ENCODE data around the gene HOXC9.
A peak's percentile ranks its signal among the peaks of the same experiment; 100 is the strongest.

HOXC9 gene

DNA sequence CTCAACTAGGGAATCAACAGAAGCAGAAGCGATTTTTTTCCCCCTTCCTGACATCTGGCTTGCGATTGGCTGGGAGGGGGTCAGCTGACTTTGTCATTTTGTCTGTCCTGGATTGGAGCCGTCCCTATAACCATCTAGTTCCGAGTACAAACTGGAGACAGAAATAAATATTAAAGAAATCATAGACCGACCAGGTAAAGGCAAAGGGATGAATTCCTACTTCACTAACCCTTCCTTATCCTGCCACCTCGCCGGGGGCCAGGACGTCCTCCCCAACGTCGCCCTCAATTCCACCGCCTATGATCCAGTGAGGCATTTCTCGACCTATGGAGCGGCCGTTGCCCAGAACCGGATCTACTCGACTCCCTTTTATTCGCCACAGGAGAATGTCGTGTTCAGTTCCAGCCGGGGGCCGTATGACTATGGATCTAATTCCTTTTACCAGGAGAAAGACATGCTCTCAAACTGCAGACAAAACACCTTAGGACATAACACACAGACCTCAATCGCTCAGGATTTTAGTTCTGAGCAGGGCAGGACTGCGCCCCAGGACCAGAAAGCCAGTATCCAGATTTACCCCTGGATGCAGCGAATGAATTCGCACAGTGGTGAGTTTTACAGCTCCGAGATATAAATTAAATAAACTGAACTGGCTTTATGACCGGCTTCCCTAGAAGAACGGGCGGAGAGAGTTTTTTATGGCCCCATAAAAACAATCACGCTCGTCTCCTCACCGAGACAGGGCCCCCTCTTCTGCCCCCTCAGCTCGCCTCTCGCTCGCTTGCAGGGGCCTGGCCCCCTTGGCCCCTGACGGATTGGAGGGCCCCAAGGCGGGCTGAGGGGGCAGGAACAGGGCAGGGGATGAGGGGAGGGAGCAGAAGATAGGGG lies 28.6 kb downstream of the HOXC9 start, which contains the start of gene HOXC6:
Gene HOXC6 (plus strand): TSS at position 127 of the 888 bp plus-strand sequence. CDS start 82 bp downstream, at position 209.
- no peak for DNase-seq (ENCODE audit: low read depth in 2 of 2)

GRCh38 chr12:54029529-54030441 lies 29.8 kb downstream of the HOXC9 start:
- DNase-seq (ENCODE audit: low read depth in 2 of 2) = no peak

GRCh38 chr12:54030442-54030801 lies 30.5 kb downstream of the HOXC9 start:
- no peak for DNase-seq (ENCODE audit: low read depth in 2 of 2)

- DNase-seq (ENCODE audit: low read depth in 2 of 2) = no peak
Measured at GRCh38 chr12:54030889-54031471, 31.0 kb downstream of the HOXC9 start.

- no peak for DNase-seq (ENCODE audit: low read depth in 2 of 2)
Measured at GRCh38 chr12:54031480-54031879, 31.5 kb downstream of the HOXC9 start.

DNA sequence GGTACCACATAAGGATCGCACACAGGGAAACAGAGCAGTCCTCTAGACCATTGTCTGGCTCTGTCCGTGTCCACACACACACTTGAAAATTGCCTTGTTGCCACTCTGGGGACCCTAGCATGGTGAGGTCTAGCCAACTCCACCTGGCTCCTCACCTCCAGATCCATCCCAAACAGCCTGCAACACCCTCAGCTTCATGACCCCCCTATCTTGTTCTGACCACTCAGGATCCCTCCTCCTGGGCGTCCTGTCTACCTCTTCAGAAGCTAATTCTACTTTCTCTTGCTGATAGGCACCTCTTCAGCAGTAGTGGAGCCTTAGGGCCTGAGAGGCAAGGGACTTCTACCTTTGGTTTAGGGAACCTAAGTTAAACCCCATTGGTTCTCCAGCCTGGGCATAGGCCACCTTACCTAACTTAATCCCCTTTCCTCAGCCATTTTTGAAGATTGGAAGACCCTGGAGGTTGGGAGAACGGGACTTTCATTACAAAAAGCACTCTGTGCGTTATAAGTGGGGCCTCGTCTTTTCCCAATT lies 32.2 kb downstream of the HOXC9 start:
- no peak for DNase-seq (ENCODE audit: low read depth in 2 of 2)

DNA sequence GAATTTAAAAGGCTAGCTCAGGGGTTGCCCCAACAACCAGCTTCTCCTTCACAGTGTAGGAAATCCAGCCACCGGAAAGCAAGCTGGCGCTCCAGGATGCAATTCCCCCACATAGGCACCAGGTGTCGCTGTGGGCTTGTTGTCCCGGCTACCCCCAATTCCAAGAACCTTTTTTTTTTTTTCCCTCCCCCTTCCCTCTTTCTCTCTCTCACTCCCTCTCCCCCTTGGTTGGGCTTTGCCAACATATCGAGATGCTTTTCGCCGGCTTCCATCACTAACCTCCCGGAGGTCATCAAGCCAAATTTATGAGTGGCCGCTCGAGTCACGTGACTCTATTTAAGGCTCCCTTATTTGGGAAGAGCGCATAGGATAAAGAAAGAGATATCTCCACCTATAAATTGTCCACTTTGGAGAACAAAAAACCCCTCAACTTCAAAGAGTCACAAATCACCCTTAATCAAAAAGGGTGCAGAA lies 32.7 kb downstream of the HOXC9 start, which contains the start of gene HOXC5:
Gene HOXC5 (plus strand): TSS at position 424 of the 474 bp plus-strand sequence. CDS start 73 bp downstream, outside the sequence.
- DNase-seq (ENCODE audit: low read depth in 2 of 2) = peak; percentile 23 to 30

DNA sequence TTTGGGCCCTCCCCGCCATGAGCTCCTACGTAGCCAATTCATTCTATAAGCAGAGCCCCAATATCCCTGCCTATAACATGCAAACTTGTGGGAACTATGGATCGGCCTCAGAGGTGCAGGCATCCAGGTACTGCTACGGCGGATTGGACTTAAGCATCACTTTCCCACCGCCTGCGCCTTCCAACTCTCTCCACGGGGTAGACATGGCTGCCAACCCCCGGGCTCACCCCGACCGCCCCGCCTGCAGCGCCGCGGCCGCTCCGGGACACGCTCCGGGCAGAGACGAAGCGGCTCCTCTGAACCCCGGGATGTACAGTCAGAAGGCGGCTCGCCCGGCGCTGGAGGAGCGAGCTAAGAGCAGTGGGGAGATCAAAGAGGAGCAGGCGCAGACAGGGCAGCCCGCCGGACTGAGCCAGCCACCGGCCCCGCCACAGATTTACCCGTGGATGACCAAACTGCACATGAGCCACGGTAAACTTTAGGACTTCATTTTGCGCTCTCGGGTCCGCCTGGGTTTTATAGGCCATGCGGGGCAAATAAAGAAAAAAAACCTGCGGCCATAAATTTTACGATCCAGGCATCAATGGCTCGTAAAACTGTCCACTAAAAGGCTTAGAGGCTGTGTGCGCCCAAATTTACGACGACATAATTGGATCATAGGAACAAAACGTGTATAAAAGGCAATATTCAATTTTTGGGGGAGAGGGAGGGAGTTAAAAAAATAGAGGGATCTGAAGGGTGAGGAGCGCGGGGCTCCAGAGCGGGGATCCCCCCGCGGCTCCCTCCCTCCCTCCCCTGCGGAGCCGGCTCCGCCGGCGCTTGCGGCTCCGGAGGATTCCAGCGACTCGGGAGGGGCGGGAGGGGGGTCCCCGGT lies 33.4 kb downstream of the HOXC9 start:
- DNase-seq (ENCODE audit: low read depth in 2 of 2) = no peak

GRCh38 chr12:54033980-54034784 lies 34.2 kb downstream of the HOXC9 start:
- DNase-seq (ENCODE audit: low read depth in 2 of 2) = no peak

- DNase-seq (ENCODE audit: low read depth in 2 of 2) = no peak
Measured at GRCh38 chr12:54034785-54035310, 34.9 kb downstream of the HOXC9 start.

DNA sequence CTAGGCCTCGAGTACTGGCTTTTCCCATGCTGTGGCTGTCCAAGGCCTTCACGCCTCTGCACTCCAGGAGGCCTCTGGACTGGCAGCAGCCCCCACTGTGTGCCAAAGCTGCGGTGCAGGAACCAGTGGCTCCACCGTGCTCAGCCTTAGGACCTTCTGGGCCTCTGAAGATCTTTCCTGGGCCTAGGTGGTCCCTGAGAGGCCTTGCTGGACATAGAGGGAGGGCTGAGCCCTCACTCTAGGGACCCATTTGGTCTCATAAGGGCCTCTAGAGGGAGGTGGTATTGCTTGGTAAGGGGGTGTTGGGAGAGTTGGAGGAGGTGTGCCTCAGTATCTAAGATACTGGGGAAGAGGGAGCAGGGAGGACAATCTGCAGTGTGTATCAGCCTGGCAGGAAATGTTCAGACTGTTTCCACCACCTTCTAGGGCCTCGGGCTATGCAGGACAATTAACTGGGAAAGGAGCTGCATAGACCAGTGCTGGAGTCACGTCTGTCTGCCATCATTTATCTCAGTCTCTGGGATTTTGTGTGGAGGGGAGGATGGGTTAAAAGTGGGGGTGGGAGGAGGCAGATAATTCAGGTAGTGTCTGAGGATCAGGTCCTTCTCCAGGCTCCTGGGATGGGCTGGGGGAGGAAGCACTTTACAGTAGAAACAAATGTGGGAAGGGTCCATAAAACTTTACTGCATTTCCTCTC lies 35.8 kb downstream of the HOXC9 start:
- DNase-seq (ENCODE audit: low read depth in 2 of 2) = no peak

DNA sequence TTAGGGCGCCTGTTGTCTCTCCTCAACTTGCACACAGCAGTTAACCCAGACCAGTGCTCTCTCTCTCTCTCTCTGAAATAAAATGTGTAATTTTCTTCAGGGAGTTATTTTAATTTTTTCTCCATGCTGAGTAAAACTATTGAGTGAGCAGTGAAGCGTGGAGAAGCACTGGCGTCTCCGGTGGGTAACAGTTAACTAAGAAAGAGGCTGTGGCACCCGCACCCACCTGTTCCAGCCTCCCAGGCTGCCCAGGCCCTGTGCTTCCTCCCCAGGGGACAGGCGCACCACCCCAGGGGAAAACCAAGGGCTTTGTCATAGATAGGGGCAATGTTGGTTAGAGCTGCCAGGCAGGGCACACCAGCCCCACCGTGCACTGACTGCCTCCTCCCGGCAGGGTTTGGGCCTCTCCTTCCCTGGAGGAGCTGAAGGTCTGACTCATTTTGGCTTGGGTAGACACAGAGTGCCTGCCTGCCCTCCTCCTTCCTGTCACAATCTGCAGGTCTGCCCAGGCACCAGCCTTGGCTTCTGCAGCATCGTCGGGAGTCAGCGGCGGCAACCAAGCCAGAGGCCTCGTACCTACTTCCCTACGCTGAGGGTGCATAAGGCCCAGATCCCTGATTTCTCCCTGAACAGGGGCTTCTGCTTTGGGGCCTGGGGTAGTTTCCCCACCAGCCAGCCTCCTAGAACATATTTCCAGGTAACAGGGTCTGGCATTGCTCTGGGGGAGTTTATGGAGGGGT lies 36.8 kb downstream of the HOXC9 start:
- no peak for DNase-seq (ENCODE audit: low read depth in 2 of 2)

DNA sequence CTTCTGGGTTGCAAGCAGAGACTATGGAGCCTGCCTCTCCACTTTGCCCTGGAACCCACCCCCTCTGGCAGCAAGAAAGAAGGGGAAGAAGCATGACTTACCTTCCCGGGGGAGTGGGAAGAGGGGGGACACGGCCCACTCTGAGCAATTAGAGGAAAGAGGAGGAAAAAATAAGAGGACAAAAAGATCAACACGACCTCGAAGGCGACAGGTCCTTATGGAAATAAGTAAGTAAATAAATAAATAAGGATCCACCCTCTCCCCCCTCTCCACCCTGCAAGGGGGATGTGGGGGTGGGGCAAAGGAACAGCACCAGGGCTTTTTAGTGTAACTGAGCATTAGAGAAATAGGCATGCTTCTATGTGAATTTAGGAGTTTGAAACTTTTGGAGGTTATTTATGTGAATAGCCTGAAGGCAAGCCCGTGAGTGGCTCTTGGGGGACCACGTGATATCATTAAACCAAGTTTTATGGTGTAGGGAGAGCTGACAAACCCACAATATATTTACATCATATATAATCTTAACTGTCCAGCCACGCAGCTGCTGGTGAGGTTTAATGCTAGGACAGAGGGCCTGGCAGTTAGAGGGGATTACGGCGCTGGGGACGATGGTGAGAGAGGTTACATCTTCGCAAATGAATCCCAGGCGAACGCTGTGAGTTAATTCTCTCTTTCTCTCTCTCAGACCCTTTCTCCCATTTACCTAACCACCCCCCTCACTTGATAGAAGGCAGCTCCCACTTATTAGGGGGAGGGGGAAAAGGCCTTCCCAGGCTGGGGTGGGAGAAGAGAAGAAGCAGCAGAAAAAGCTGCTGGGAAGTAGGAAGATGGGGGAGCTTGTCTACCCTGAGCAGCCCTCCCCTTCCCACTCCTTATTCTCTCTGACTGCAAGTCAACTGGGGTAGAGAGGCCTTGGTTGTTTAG lies 37.7 kb downstream of the HOXC9 start:
- DNase-seq (ENCODE audit: low read depth in 2 of 2) = no peak

GRCh38 chr12:54038284-54038870 lies 38.4 kb downstream of the HOXC9 start:
- DNase-seq (ENCODE audit: low read depth in 2 of 2) = no peak

GRCh38 chr12:54038871-54039414 lies 39.0 kb downstream of the HOXC9 start:
- DNase-seq (ENCODE audit: low read depth in 2 of 2) = no peak

DNA sequence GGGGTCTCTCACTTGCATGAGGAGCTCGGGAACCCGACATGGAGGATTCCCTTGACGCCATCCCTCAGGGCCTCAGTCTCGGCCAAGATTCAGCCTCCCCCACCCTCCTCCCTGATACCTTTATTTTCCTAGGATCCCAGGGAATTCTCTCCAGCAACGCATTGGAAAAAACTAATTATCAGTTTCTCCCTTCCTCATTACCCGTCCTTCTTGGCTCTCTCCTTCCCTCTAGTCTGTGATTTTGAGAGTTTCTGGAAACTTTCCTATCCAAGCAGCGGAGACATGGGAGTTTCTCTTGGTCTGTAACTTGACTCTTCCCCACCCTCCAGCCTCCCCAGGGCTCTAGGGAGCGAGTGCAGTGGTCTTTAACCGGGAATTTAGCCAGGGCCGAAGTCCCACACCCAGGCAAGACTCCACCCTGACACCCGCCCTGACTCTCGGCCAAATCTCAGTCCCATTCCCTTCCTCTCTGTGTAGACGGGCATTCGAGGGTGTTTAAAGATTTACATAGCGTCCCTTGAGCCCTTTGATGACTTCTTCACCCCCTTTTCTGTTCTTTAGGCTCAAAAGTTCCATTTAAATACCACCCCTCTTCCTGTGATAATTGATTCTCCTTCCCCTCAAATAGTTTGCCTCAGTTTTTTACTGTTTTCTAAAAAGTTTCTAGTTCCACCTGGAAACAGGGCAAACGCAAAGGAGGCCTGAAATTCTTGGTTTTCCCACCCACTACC lies 39.6 kb downstream of the HOXC9 start:
- no peak for DNase-seq (ENCODE audit: low read depth in 2 of 2)

Measured in activated CD8-positive, alpha-beta memory T cell treated with anti-CD3 and anti-CD28 coated beads for 4 hours (primary cell).